HCT116 (cell line): ENCODE measurements around the gene ESRRA. TPM values are rescaled to one million over a fixed set of nuclear protein-coding genes. Genes with fewer than 3 reads are reported as not detected.

Source experiments
- ATAC-seq: fragments of 200-7000 bp; cut with Tn5 transposase; 2 replicates; pipeline ENCODE4 v1.9.1; 2020; ENCODE audit warnings: mild to moderate bottlenecking, moderate library complexity
- BruUV-seq: library from RNA; stranded (reverse); fragments of 400-500 nt; replicated peaks from 2 replicates; lab custom pipeline; 2021; lab: Mats Ljungman, UMichigan
- CTCF ChIA-PET: fragments of 300-600 bp; sonication (Branson Sonifier 250); formaldehyde crosslinking; loops from one replicate; lab custom pipeline; 2021; ENCODE audit warnings: antibody characterized with exemption; lab: Charles Lee
- POLR2A ChIA-PET: fragments of 300-600, 350-600 bp; sonication (Branson Sonifier 250); formaldehyde crosslinking; loops from one replicate; lab custom pipeline; 2021; ENCODE audit warnings: antibody characterized with exemption; lab: Charles Lee
- RAD21 ChIA-PET, 2 experiments: fragments of 300-600 bp; sonication (Branson Sonifier 250); formaldehyde crosslinking; loops; one replicate each; lab custom pipeline; 2023; ENCODE audit warnings: low total read pairs in 2 of 2; ENCODE audit not compliant: uncharacterized antibody in 2 of 2, unreplicated experiment in 2 of 2, low non-redundant PET in 1 of 2; lab: Charles Lee
- DNase-seq: peaks from one replicate; pipeline ENCODE4 v3.0.0-alpha.2; 2010; ENCODE audit warnings: low read depth, low spot score
- H2AFZ ChIP-seq: fragments of 200-600 bp; shearing (Covaris generic), sonication (generic); 2 replicates; pipeline ENCODE4 v1.6.1; 2017; ENCODE audit warnings: low read depth, mixed run types, mixed read lengths, antibody characterized with exemption, low read length; ENCODE audit not compliant: poor library complexity, severe bottlenecking
- H3K27ac ChIP-seq: 2 replicates; pipeline ENCODE4 v1.5.1; 2012; ENCODE audit warnings: low read depth, low read length
- H3K27me3 ChIP-seq: fragments of 200-600 bp; sonication (generic); 2 replicates; pipeline ENCODE4 v1.6.1; 2016; ENCODE audit warnings: mixed run types, low read length, mixed read lengths; ENCODE audit not compliant: insufficient read depth
- H3K36me3 ChIP-seq, 2 experiments: fragments of 200-500 bp in 1 of 2; fragments of 200-600 bp in 1 of 2; sonication (Bioruptor generic) in 1 of 2; sonication (generic) in 1 of 2; 2 replicates each; pipeline versions ENCODE4 v1.5.1 to v1.6.1; 2014 to 2016; ENCODE audit warnings: low read length in 2 of 2, inconsistent platforms in 1 of 2, mixed read lengths in 1 of 2, mixed run types in 1 of 2; ENCODE audit not compliant: insufficient read depth in 2 of 2, control insufficient read depth in 1 of 2
- H3K4me1 ChIP-seq, 2 experiments: fragments of 200-600 bp in 1 of 2; sonication (generic) in 1 of 2; 2 replicates each; pipeline versions ENCODE4 v1.5.1 to v1.6.1; 2012 to 2017; ENCODE audit warnings: low read length in 2 of 2, inconsistent platforms in 1 of 2, mild to moderate bottlenecking in 1 of 2, mixed read lengths in 1 of 2, mixed run types in 1 of 2, moderate library complexity in 1 of 2; ENCODE audit not compliant: insufficient read depth in 2 of 2, control insufficient read depth in 1 of 2
- H3K4me2 ChIP-seq: fragments of 200-600 bp; sonication (generic); 2 replicates; pipeline ENCODE4 v1.6.1; 2017; ENCODE audit warnings: mixed run types, low read length, mixed read lengths
- H3K4me3 ChIP-seq, 2 experiments: fragments of 200-600 bp in 1 of 2; sonication (generic) in 1 of 2; replicated peaks in 1 of 2; 2 replicates each; pipeline ENCODE4 v1.5.1; 2011 to 2016; ENCODE audit warnings: low read length in 2 of 2, control low read depth in 1 of 2, low read depth in 1 of 2, mild to moderate bottlenecking in 1 of 2, mixed read lengths in 1 of 2, mixed run types in 1 of 2
- H3K79me2 ChIP-seq: fragments of 200-600 bp; sonication (generic); 2 replicates; pipeline ENCODE4 v1.6.1; 2017; ENCODE audit warnings: mild to moderate bottlenecking, mixed run types, low read length, moderate library complexity, mixed read lengths; ENCODE audit not compliant: insufficient read depth
- H3K9ac ChIP-seq: fragments of 200-600 bp; sonication (generic); 2 replicates; pipeline ENCODE4 v1.6.1; 2016; ENCODE audit warnings: low read length, mixed read lengths
- H3K9me2 ChIP-seq: fragments of 200-600 bp; sonication (generic), shearing (Covaris generic); 2 replicates; pipeline ENCODE4 v1.6.1; 2017; ENCODE audit warnings: mixed run types, mild to moderate bottlenecking, moderate library complexity; ENCODE audit not compliant: insufficient read depth
- H3K9me3 ChIP-seq, 2 experiments: fragments of 200-500 bp in 1 of 2; fragments of 200-600 bp in 1 of 2; sonication (Bioruptor generic) in 1 of 2; sonication (generic) in 1 of 2; 2 replicates each; pipeline ENCODE4 v1.6.1; 2014 to 2017; ENCODE audit warnings: low read length in 2 of 2, mixed read lengths in 2 of 2, inconsistent platforms in 1 of 2, low read depth in 1 of 2, mild to moderate bottlenecking in 1 of 2, mixed run types in 1 of 2, moderate library complexity in 1 of 2; ENCODE audit not compliant: control insufficient read depth in 1 of 2, insufficient read depth in 1 of 2
- H4K20me1 ChIP-seq: fragments of 200-600 bp; sonication (generic), shearing (Covaris generic); 2 replicates; pipeline ENCODE4 v1.6.1; 2017; ENCODE audit warnings: mixed run types, mild to moderate bottlenecking, moderate library complexity; ENCODE audit not compliant: insufficient read depth
- EZH2 ChIP-seq: fragments of 200-600 bp; sonication (generic); IDR thresholded peaks from 2 replicates; pipeline ENCODE4 v1.6.1; 2017; ENCODE audit warnings: antibody characterized with exemption, mixed run types
- EZH2phosphoT487 ChIP-seq: fragments of 200-600 bp; IDR thresholded peaks from 2 replicates; pipeline ENCODE4 v1.6.1; 2018; ENCODE audit warnings: antibody characterized with exemption, borderline replicate concordance
- POLR2A ChIP-seq: IDR thresholded peaks from 2 replicates; pipeline ENCODE4 v1.7.0; 2011; ENCODE audit warnings: borderline replicate concordance; ENCODE audit not compliant: insufficient read depth, insufficient read length; ENCODE audit errors: extremely low read depth
- POLR2AphosphoS5 ChIP-seq: IDR thresholded peaks from 2 replicates; pipeline ENCODE4 v1.6.1; 2011; ENCODE audit warnings: mild to moderate bottlenecking, low read depth, low read length, moderate library complexity
- SP1 ChIP-seq: IDR thresholded peaks from 2 replicates; pipeline ENCODE4 v1.6.1; 2012; ENCODE audit warnings: low read depth
- ZNF274 ChIP-seq: fragments of 200-500 bp; sonication (Bioruptor generic); IDR thresholded peaks from 2 replicates; pipeline ENCODE4 v1.6.1; 2014; ENCODE audit warnings: mild to moderate bottlenecking, low read depth, low read length, inconsistent platforms
- intact Hi-C: fragments of 100-400 bp; cut with micrococcal nuclease; formaldehyde crosslinking; loops from 2 replicates; pipeline ENCODE4 v1.10.0; 2022
- total RNA-seq: library from RNA; stranded (reverse); gene quantifications from one replicate; pipeline ENCODE4 v1.2.1, GENCODE V29; 2021; ENCODE audit not compliant: unreplicated experiment
- TF ChIP-seq, protein P1 (sequence below): IDR thresholded peaks from 2 replicates; pipeline ENCODE4 v1.6.1; 2012
- TF ChIP-seq, protein P2 (sequence below): IDR thresholded peaks from 2 replicates; pipeline ENCODE4 v1.6.1; 2011; ENCODE audit warnings: mild to moderate bottlenecking, low read length, moderate library complexity; ENCODE audit not compliant: insufficient replicate concordance; ENCODE audit errors: extremely low read depth
- TF ChIP-seq, protein P3 (sequence below), 3 experiments: fragments of 200-600 bp in 1 of 3; sonication (generic) in 1 of 3; IDR thresholded peaks in 2 of 3; conservative IDR thresholded peaks in 1 of 3; 2 replicates each; pipeline ENCODE4 v1.5.1; 2012 to 2017; ENCODE audit warnings: low read depth in 2 of 3, low read length in 2 of 3, antibody characterized with exemption in 1 of 3, borderline replicate concordance in 1 of 3, control low read depth in 1 of 3, mild to moderate bottlenecking in 1 of 3, mixed read lengths in 1 of 3, mixed run types in 1 of 3, moderate library complexity in 1 of 3; ENCODE audit not compliant: insufficient read depth in 1 of 3
- TF ChIP-seq, protein P4 (sequence below): IDR thresholded peaks from 2 replicates; pipeline ENCODE4 v1.6.1; 2012; ENCODE audit warnings: low read depth
- TF ChIP-seq, protein P5 (sequence below): IDR thresholded peaks from 2 replicates; pipeline ENCODE4 v1.6.1; 2012

ESRRA gene
- total RNA-seq, 1 experiment from 2014 or later: 62.7 TPM

DNA sequence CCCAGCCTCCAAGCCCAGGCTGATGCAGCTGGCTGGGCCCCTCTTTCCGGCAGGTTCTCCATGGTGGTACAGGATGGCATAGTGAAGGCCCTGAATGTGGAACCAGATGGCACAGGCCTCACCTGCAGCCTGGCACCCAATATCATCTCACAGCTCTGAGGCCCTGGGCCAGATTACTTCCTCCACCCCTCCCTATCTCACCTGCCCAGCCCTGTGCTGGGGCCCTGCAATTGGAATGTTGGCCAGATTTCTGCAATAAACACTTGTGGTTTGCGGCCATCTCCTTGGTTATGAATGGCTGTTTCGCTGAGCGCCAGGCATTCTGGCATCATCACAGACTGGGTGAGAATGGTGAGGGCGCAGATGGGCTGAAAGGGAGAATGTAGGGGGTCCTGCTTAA lies 16.2 kb downstream of the ESRRA start:
- no peaks in the 10 kb centered on the region for H4K20me1 ChIP-seq
- intact Hi-C loops: no loop called here
- H3K9me2 ChIP-seq: no peaks in the 10 kb centered on the region
- ChIA-PET RAD21 (no interaction called here), POLR2A (interaction anchor here (1.0 kb wide), 1 partner anchor 9 kb away, joined by 3 read pairs; no protein-coding TSS in a partner anchor), CTCF (interaction anchor here (1.2 kb wide), 1 partner anchor 10 kb away, joined by 3 read pairs; no protein-coding TSS in a partner anchor)
- peaks cover 23% of the 10 kb centered on the region for H3K79me2 ChIP-seq
- H3K9ac ChIP-seq: peak overlapping the region; percentile 26; the same call in 1 of the 2 replicates
- H3K9me3 ChIP-seq: no peaks in the 10 kb centered on the region
- ATAC-seq (no peak), DNase-seq (no peak)
- H3K4me1 ChIP-seq: peaks cover 17 to 48% of the 10 kb centered on the region in 2 experiments
- H3K27ac ChIP-seq: peak overlapping the region; percentile 46
- no TSS peak for BruUV-seq
- H3K27me3 ChIP-seq: no peaks in the 10 kb centered on the region
- H3K4me2 ChIP-seq: peak overlapping the region; percentile 18; the same call in 1 of the 2 replicates
- TF ChIP-seq ZNF274: no peak
- TF ChIP-seq, protein P1, sequence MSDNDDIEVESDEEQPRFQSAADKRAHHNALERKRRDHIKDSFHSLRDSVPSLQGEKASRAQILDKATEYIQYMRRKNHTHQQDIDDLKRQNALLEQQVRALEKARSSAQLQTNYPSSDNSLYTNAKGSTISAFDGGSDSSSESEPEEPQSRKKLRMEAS: no peak
- TF ChIP-seq SP1: no peak
- TF ChIP-seq, protein P2, sequence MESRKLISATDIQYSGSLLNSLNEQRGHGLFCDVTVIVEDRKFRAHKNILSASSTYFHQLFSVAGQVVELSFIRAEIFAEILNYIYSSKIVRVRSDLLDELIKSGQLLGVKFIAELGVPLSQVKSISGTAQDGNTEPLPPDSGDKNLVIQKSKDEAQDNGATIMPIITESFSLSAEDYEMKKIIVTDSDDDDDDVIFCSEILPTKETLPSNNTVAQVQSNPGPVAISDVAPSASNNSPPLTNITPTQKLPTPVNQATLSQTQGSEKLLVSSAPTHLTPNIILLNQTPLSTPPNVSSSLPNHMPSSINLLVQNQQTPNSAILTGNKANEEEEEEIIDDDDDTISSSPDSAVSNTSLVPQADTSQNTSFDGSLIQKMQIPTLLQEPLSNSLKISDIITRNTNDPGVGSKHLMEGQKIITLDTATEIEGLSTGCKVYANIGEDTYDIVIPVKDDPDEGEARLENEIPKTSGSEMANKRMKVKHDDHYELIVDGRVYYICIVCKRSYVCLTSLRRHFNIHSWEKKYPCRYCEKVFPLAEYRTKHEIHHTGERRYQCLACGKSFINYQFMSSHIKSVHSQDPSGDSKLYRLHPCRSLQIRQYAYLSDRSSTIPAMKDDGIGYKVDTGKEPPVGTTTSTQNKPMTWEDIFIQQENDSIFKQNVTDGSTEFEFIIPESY: no peak
- TF ChIP-seq, protein P3, sequence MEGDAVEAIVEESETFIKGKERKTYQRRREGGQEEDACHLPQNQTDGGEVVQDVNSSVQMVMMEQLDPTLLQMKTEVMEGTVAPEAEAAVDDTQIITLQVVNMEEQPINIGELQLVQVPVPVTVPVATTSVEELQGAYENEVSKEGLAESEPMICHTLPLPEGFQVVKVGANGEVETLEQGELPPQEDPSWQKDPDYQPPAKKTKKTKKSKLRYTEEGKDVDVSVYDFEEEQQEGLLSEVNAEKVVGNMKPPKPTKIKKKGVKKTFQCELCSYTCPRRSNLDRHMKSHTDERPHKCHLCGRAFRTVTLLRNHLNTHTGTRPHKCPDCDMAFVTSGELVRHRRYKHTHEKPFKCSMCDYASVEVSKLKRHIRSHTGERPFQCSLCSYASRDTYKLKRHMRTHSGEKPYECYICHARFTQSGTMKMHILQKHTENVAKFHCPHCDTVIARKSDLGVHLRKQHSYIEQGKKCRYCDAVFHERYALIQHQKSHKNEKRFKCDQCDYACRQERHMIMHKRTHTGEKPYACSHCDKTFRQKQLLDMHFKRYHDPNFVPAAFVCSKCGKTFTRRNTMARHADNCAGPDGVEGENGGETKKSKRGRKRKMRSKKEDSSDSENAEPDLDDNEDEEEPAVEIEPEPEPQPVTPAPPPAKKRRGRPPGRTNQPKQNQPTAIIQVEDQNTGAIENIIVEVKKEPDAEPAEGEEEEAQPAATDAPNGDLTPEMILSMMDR (IDR thresholded peaks at IDR 0.05 in 2 of 3, conservative IDR thresholded peaks at IDR 0.05 in 1 of 3; ENCODE audit: borderline replicate concordance in 1 of 3, insufficient read depth in 1 of 3, low read depth in 2 of 3, low read length in 2 of 3): no peak
- no peak for TF ChIP-seq POLR2A
- TF ChIP-seq EZH2phosphoT487: no peak
- TF ChIP-seq, protein P4, sequence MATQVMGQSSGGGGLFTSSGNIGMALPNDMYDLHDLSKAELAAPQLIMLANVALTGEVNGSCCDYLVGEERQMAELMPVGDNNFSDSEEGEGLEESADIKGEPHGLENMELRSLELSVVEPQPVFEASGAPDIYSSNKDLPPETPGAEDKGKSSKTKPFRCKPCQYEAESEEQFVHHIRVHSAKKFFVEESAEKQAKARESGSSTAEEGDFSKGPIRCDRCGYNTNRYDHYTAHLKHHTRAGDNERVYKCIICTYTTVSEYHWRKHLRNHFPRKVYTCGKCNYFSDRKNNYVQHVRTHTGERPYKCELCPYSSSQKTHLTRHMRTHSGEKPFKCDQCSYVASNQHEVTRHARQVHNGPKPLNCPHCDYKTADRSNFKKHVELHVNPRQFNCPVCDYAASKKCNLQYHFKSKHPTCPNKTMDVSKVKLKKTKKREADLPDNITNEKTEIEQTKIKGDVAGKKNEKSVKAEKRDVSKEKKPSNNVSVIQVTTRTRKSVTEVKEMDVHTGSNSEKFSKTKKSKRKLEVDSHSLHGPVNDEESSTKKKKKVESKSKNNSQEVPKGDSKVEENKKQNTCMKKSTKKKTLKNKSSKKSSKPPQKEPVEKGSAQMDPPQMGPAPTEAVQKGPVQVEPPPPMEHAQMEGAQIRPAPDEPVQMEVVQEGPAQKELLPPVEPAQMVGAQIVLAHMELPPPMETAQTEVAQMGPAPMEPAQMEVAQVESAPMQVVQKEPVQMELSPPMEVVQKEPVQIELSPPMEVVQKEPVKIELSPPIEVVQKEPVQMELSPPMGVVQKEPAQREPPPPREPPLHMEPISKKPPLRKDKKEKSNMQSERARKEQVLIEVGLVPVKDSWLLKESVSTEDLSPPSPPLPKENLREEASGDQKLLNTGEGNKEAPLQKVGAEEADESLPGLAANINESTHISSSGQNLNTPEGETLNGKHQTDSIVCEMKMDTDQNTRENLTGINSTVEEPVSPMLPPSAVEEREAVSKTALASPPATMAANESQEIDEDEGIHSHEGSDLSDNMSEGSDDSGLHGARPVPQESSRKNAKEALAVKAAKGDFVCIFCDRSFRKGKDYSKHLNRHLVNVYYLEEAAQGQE: no peak
- TF ChIP-seq, protein P5, sequence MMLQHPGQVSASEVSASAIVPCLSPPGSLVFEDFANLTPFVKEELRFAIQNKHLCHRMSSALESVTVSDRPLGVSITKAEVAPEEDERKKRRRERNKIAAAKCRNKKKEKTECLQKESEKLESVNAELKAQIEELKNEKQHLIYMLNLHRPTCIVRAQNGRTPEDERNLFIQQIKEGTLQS: no peak
- no peak for TF ChIP-seq EZH2
- no peak for TF ChIP-seq POLR2AphosphoS5
- no peak overlapping the region for H3K4me3 ChIP-seq
- H2AFZ ChIP-seq: no peak overlapping the region
- H3K36me3 ChIP-seq: peaks cover 0 to 7% of the 10 kb centered on the region in 2 experiments; a peak in 1 of 4 replicates
